ENCODE data around the gene IL17B. TPM values are rescaled to one million over a fixed set of nuclear protein-coding genes. Genes with fewer than 3 reads are reported as not detected.

Gene IL17B
- total and polyA plus RNA-seq, 9 of the 15 experiments (the other 6 are each of a cell fraction or from before 2014, with no cell fraction given): 0.28 to 2.6 (median 0.53) TPM; not detected in 2

DNA sequence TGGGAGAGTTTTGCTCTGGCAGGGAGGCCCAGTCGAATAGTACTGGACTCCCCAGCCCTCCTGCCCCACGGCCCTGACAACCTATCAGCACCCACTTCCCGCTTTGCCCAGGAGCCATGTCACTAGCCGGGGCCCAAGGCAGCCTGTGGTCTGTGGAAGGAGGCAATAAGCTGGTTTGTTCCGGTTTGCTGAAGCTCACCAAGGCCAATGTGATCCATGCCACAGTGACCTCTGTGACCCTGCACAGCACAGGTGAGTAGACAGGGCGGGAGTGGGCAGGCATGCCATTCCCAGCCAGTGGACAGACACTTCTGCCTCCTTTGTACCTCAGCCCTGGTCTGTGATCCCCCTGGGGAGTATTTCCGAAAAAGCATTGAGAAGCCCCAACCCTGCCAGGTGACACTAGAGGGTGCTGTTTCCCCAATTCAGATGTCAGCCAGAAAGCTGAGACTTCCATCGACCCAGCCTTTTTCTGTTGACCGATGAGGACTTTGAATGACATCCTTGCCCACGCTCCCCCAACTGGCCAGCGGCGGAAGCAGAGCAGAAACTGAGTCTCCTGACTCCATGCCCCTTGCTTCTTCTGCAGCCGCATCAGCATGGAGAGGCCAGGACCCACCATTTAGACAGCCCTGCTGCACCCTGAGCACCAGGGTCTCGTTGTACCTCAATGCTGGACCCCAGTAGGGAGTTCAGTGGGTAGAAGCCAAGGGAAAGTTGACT lies 11.7 kb downstream of the IL17B start (continued):
- TF ChIP-seq, protein P1, sequence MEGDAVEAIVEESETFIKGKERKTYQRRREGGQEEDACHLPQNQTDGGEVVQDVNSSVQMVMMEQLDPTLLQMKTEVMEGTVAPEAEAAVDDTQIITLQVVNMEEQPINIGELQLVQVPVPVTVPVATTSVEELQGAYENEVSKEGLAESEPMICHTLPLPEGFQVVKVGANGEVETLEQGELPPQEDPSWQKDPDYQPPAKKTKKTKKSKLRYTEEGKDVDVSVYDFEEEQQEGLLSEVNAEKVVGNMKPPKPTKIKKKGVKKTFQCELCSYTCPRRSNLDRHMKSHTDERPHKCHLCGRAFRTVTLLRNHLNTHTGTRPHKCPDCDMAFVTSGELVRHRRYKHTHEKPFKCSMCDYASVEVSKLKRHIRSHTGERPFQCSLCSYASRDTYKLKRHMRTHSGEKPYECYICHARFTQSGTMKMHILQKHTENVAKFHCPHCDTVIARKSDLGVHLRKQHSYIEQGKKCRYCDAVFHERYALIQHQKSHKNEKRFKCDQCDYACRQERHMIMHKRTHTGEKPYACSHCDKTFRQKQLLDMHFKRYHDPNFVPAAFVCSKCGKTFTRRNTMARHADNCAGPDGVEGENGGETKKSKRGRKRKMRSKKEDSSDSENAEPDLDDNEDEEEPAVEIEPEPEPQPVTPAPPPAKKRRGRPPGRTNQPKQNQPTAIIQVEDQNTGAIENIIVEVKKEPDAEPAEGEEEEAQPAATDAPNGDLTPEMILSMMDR (IDR thresholded peaks at IDR 0.05 in 2 of 3, conservative IDR thresholded peaks at IDR 0.05 in 1 of 3; ENCODE audit: insufficient read depth in 2 of 3, low read depth in 1 of 3, low read length in 3 of 3): peak; percentile 96 to 97 (median 96)
- no peak for TF ChIP-seq ZNF695 (CRISPR knock-in tag; IDR thresholded peaks at IDR 0.05)
- 0 out of 4 replicates have a peak, but pooled peaks of 1 of the 2 experiments have one; percentile 17 for TF ChIP-seq TBL1XR1 (IDR thresholded peaks at IDR 0.05; ENCODE audit: low read length in 2 of 2)
- no peak for TF ChIP-seq USF1 (CRISPR knock-in tag; IDR thresholded peaks at IDR 0.05)
- TF ChIP-seq RCOR1 (IDR thresholded peaks at IDR 0.05; ENCODE audit: borderline replicate concordance in 1 of 2, low read depth in 2 of 2, low read length in 2 of 2): peak in 1 of 2 experiments; percentile 44; a peak in 1 of 4 replicates
- no peak for TF ChIP-seq BACH1 (tag; IDR thresholded peaks at IDR 0.05)
- TF ChIP-seq NEUROD1 (IDR thresholded peaks at IDR 0.05; ENCODE audit: borderline replicate concordance, low read depth, low read length, partially characterized antibody): peak; percentile 27
- TF ChIP-seq GATAD2B (IDR thresholded peaks at IDR 0.05; ENCODE audit: borderline replicate concordance): no peak
- peak; percentile 92 for TF ChIP-seq PKNOX1 (IDR thresholded peaks at IDR 0.05)
- TF ChIP-seq PTRF (tag; IDR thresholded peaks at IDR 0.05): no peak
- no peak for TF ChIP-seq ELK1 (CRISPR knock-in tag; IDR thresholded peaks at IDR 0.05)
- no peak for TF ChIP-seq ZNF583 (CRISPR knock-in tag; IDR thresholded peaks at IDR 0.05)
- no peak for TF ChIP-seq POLR2AphosphoS2 (IDR thresholded peaks at IDR 0.05; ENCODE audit: low read length)
- TF ChIP-seq KLF16 (IDR thresholded peaks at IDR 0.05): peak; percentile 41; the same call in 1 of the 2 replicates
- no peak for TF ChIP-seq NFE2L1 (tag; IDR thresholded peaks at IDR 0.05; ENCODE audit: borderline replicate concordance, low read depth)
- 0 out of 2 replicates have a peak, but pooled peaks have one; percentile 61 for TF ChIP-seq CTBP1 (IDR thresholded peaks at IDR 0.05; ENCODE audit: borderline replicate concordance)
- TF ChIP-seq ESRRA (IDR thresholded peaks at IDR 0.05; ENCODE audit: borderline replicate concordance, low read depth): peak; percentile 75
- no peak for TF ChIP-seq SLC30A9 (CRISPR knock-in tag; IDR thresholded peaks at IDR 0.05)
- TF ChIP-seq, protein P2, sequence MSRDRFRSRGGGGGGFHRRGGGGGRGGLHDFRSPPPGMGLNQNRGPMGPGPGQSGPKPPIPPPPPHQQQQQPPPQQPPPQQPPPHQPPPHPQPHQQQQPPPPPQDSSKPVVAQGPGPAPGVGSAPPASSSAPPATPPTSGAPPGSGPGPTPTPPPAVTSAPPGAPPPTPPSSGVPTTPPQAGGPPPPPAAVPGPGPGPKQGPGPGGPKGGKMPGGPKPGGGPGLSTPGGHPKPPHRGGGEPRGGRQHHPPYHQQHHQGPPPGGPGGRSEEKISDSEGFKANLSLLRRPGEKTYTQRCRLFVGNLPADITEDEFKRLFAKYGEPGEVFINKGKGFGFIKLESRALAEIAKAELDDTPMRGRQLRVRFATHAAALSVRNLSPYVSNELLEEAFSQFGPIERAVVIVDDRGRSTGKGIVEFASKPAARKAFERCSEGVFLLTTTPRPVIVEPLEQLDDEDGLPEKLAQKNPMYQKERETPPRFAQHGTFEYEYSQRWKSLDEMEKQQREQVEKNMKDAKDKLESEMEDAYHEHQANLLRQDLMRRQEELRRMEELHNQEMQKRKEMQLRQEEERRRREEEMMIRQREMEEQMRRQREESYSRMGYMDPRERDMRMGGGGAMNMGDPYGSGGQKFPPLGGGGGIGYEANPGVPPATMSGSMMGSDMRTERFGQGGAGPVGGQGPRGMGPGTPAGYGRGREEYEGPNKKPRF (IDR thresholded peaks at IDR 0.05; ENCODE audit: low read depth, low read length): no peak

Measured in K562 (cell line).